ENCODE measurements around the gene KCNK16. TPM values are rescaled to one million over a fixed set of nuclear protein-coding genes. Genes with fewer than 3 reads are reported as not detected.

Gene KCNK16
- total and polyA plus RNA-seq, 2 of the 8 experiments (the other 6 are each of a cell fraction or from before 2014, with no cell fraction given), result not detected

- H3K4me1 ChIP-seq (replicated peaks in 1 of 4; ENCODE audit: control insufficient read depth in 3 of 4, insufficient read depth in 4 of 4, low read length in 3 of 4), result peaks cover 0 to 15% (median 11%) of the 10 kb centered on the region in 4 experiments
- no peaks in the 10 kb centered on the region; the same call in 1 of the 2 replicates for H3K23me2 ChIP-seq (ENCODE audit: low read depth, low read length)
- H2BK12ac ChIP-seq (ENCODE audit: low read depth, low read length), result peak overlapping the region; percentile 75; the same call in 1 of the 2 replicates
- no peaks in the 10 kb centered on the region for H3K79me1 ChIP-seq (ENCODE audit: low read depth, low read length)
- H3K23ac ChIP-seq (ENCODE audit: insufficient read length), result no peak overlapping the region
- TF ChIP-seq EGR1 (IDR thresholded peaks at IDR 0.05; ENCODE audit: borderline replicate concordance, low read depth, low read length) (no peak), SIN3A (conservative IDR thresholded peaks at IDR 0.05 in 1 of 2, IDR thresholded peaks at IDR 0.05 in 1 of 2; ENCODE audit: low read depth in 1 of 2, low read length in 2 of 2) (no peak), SRF (IDR thresholded peaks at IDR 0.05; ENCODE audit: low read depth, low read length) (no peak), SP1 (IDR thresholded peaks at IDR 0.05; ENCODE audit: low read depth, low read length) (no peak), HDAC6 (IDR thresholded peaks at IDR 0.05; ENCODE audit: low read depth, low read length) (no peak), SP2 (IDR thresholded peaks at IDR 0.05; ENCODE audit: low read length) (no peak), ATF2 (IDR thresholded peaks at IDR 0.05; ENCODE audit: low read length) (no peak), YY1 (IDR thresholded peaks at IDR 0.05; ENCODE audit: low read depth, low read length) (no peak), CHD1 (IDR thresholded peaks at IDR 0.05; ENCODE audit: low read depth, low read length) (no peak)
- no peak overlapping the region for H3K9ac ChIP-seq (replicated peaks in 1 of 4; ENCODE audit: extremely low read depth in 1 of 4, low read depth in 3 of 4, low read length in 3 of 4)
- CTCF ChIA-PET (ENCODE audit: partially characterized antibody), result interaction anchor here (0.6 to 47.4 kb wide), 5 partner anchors 8 to 180 kb away, joined by 3 to 1738 read pairs (median 3); partner anchors contain the start of gene KCNK5
- no peak for DNase-seq (ENCODE audit: low read depth in 1 of 2, low spot score in 2 of 2)
- no peak overlapping the region for H3K56ac ChIP-seq (replicated peaks; ENCODE audit: insufficient read length, low read depth, low read length)
- H3K27me3 ChIP-seq (replicated peaks in 1 of 4; ENCODE audit: control insufficient read depth in 3 of 4, extremely low read depth in 1 of 4, insufficient read depth in 3 of 4, low read length in 3 of 4), result peaks cover 0 to 9% (median 1%) of the 10 kb centered on the region in 4 experiments; a peak in 3 of 7 replicates
- H2AK5ac ChIP-seq (ENCODE audit: low read depth, low read length), result no peak overlapping the region
- 0 out of 2 replicates have a peak overlapping the region, but pooled peaks have one; percentile 72 for H2BK15ac ChIP-seq (ENCODE audit: low read length)
- no peak overlapping the region for H3K18ac ChIP-seq (ENCODE audit: extremely low read depth, low read length)
- H3K79me2 ChIP-seq (ENCODE audit: control insufficient read depth in 1 of 2, insufficient read depth in 2 of 2, low read length in 2 of 2), result no peaks in the 10 kb centered on the region
- H2AFZ ChIP-seq (ENCODE audit: low read length), result no peak overlapping the region
- no peak overlapping the region for H3K4me3 ChIP-seq (ENCODE audit: extremely low read depth in 1 of 4, insufficient read depth in 2 of 4, low read depth in 3 of 4, low read length in 4 of 4)
- WGBS, 2 experiments (ENCODE audit: extremely low coverage in 1 of 2, insufficient coverage in 1 of 2, insufficient read length in 1 of 2, insufficient replicate concordance in 2 of 2, low coverage in 1 of 2, low lambda C conversion rate in 2 of 2, missing lambda C conversion rate in 1 of 2), result 82% methylated on average over 3 of the region's 5 CpGs; no CpG with 5 or more reads in 1 of the 2 experiments
- no peak overlapping the region for H4K91ac ChIP-seq (replicated peaks; ENCODE audit: insufficient read length, low read length)
- H3K27ac ChIP-seq (ENCODE audit: low read depth, low read length), result no peak overlapping the region
- no peak for FAIRE-seq
- H3K36me3 ChIP-seq (ENCODE audit: control insufficient read depth in 2 of 4, insufficient read depth in 4 of 4, low read length in 3 of 4), result no peaks in the 10 kb centered on the region
- no peak overlapping the region for H4K5ac ChIP-seq (ENCODE audit: insufficient read length, low read depth, low read length)
- H2BK5ac ChIP-seq (ENCODE audit: low read depth, low read length), result no peak overlapping the region
- H4K20me1 ChIP-seq (replicated peaks in 1 of 2; ENCODE audit: control insufficient read depth in 1 of 2, insufficient read depth in 2 of 2, low read length in 2 of 2), result no peaks in the 10 kb centered on the region
- H4K8ac ChIP-seq (ENCODE audit: extremely low read depth, insufficient read depth, low read length), result no peak overlapping the region
- POLR2A ChIA-PET (ENCODE audit: partially characterized antibody), result interaction anchor here (0.7 kb wide), 1 partner anchor 70 kb away, joined by 3 read pairs; no protein-coding TSS in a partner anchor
- no peaks in the 10 kb centered on the region for H3K9me3 ChIP-seq (ENCODE audit: insufficient read depth in 2 of 2, low read depth in 1 of 2, low read length in 1 of 2)
- no peak overlapping the region for H3K14ac ChIP-seq (ENCODE audit: insufficient read length)
- H3K4ac ChIP-seq (replicated peaks; ENCODE audit: insufficient read length, low read depth, low read length), result no peak overlapping the region
- no peak overlapping the region for H2BK120ac ChIP-seq (replicated peaks; ENCODE audit: low read depth, low read length)
- H3K4me2 ChIP-seq (ENCODE audit: insufficient read depth in 1 of 2, low read depth in 2 of 2, low read length in 2 of 2), result no peak overlapping the region
- 0 out of 2 replicates have a peak overlapping the region, but pooled peaks have one; percentile 86 for H2BK20ac ChIP-seq (ENCODE audit: low read length)
Observed at GRCh38 chr6:39295611-39296011, 26.9 kb downstream of the KCNK16 start.
